Inflammatory macrophage (primary cell): ENCODE measurements around the gene CMSS1.

ENCODE experiments used
- DNase-seq, 2 donors: peaks; one replicate each; pipeline ENCODE4 v3.0.0-alpha.2; 2020 to 2022
- total RNA-seq, 18 experiments: gene quantifications; one replicate each; lab custom pipeline; 2026; ENCODE audit warnings: mixed read lengths in 6 of 18, inconsistent platforms in 2 of 18; lab: John Stamatoyannopoulos, UW

The CMSS1 gene
- 3.4 to 9.7 (median 6.3) reads per million in 18 experiments for total RNA-seq

DNA sequence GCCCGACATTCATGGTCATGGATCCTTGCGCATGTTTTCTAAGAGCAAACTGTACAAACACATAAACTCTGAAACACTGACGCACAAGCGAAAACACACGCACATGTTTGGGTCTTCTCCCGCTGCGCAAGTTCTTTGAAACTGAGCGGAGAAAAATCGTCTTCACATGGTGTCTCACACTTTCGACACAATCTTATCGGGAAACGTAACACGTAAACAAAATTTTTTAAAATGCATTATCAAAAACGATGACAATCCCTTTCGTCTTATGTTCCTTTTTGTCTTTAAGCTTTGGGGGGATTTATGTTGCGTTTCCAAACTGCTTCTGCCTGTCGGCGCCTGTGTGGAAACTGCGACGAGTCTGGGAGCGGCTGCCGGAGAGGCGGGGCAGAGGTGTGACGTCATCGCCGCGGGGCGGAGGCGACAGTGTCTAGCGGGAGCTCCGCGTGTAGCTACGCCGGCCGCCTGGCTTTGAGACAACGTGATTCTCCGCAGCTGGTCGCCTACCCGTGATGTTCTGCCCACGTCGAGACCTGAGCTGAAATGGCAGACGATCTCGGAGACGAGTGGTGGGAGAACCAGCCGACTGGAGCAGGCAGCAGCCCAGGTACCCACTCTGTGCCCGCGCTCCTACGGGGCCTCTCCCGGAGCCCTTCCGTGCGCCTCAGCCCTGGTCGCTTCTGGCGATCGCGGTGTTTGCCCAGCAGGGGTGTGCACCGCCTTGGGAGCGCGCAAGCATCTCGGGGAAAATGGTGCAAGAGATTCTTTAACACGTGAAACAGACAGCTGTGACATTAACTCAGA lies at the start of gene CMSS1:
Gene CMSS1 (plus strand): TSS at position 426 of the 804 bp plus-strand sequence.
- peak; percentile 94 to 96 for DNase-seq

DNA sequence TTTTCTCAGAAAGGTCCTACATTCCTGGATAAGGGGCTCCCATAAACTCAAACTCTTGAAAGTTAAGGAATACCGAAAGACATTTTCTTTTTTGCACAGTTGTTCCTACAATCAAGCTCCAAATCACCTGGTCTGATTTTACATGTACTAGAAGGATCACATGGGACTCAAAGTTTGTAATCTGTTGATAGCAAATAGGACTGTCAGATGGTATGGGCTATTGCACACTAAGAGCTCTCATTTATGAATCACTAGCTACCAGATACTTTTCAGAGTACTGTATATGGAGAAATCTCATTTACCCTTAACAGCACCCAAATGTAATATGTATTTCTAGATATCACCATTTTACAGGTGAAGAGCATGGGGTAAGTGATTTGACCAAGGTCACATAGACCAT lies 49.5 kb upstream of the CMSS1 start:
- no peak for DNase-seq

DNA sequence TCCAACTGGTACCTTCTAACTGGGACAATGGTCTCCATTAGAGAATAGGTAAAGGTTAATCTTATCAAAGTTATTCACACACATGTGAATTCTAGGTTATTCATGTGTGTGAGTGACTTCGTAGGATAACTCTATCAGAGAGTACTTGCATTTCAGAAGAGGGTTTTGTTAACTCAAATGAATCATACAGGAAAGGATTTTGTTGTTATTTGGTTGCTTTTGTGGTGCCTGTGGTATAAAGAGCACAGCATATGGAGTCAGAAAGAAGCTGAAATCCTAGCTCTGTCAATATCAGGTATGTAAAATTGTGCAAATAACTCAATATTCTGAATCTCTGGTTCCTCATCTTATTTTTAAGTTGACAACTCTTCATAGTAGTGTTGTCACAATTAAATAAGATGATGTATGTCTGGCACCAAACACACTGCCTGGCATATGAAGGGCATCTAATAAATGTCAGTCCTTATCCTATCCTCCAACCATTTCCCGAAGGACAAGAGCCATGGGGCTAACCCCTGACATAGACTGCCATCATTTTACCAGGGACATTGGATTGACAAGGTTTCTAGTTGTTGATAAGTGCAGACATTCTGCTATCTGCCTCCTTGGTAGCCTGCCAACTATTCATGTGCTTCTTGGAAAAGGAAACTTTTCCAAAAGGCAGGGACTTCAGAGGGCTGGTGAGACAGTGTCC lies 48.7 kb upstream of the CMSS1 start:
- DNase-seq, result no peak

GRCh38 chr3:99772171-99772570 lies 45.5 kb upstream of the CMSS1 start:
- no peak for DNase-seq

GRCh38 chr3:99772671-99773070 lies 45.0 kb upstream of the CMSS1 start:
- DNase-seq, result no peak

GRCh38 chr3:99774467-99774866 lies 43.2 kb upstream of the CMSS1 start:
- no peak for DNase-seq

DNA sequence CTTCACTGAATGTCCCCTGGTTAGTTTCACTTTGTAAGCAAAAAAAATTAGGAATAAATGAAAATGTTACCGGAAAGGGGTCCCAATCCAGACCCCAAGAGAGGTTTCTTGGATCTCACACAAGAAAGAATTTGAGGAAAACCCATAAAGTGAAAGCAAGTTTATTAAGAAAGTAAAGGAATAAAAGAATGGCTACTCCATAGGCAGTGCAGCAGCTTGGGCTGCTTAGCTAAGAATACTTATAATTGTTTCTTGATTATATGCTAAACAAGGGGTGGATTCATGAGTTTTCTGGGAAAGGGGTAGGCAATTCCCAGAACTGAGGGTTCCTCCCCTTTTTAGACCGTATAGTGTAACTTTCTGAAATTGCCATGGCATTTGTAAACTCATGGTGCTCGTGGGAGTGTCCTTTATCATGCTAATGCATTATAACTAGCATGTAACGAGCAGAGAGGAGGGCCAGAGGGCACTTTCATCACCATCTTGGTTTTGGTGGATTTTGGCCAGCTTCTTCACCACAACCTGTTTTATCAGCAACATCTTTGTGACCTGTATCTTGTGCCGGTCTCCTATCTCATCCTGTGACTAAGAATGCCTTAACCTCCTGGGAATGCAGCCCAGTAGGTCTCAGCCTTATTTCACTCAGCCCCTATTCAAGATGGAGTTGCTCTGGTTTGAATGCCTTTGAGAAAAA lies 41.0 kb upstream of the CMSS1 start:
- DNase-seq, result no peak

GRCh38 chr3:99777210-99777549 lies 40.5 kb upstream of the CMSS1 start:
- no peak for DNase-seq

DNA sequence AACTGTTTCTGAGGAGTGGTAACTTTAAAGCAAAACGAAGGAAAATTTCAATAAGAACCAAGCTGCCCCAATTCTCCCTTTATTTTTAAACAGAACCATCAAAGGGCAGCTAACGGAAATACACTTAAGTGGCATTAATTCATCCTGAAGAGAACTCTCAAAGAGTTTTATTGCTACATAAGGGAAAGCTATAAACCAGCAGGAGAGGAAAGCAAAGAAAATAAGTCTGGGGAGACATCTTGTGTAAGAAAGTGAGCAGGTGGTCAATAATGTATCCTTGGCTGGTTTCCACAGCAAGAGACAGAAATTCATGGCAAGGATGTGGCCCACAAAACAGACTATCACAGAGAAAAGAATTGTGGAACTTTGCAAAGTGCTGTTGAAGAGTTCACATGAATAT lies 40.0 kb upstream of the CMSS1 start:
- no peak for DNase-seq

- no peak for DNase-seq
Measured at GRCh38 chr3:99780749-99781148, 36.9 kb upstream of the CMSS1 start.

GRCh38 chr3:99781761-99782160 lies 35.9 kb upstream of the CMSS1 start:
- DNase-seq, result no peak

- no peak for DNase-seq
Measured at GRCh38 chr3:99783011-99783573, 34.6 kb upstream of the CMSS1 start.

DNA sequence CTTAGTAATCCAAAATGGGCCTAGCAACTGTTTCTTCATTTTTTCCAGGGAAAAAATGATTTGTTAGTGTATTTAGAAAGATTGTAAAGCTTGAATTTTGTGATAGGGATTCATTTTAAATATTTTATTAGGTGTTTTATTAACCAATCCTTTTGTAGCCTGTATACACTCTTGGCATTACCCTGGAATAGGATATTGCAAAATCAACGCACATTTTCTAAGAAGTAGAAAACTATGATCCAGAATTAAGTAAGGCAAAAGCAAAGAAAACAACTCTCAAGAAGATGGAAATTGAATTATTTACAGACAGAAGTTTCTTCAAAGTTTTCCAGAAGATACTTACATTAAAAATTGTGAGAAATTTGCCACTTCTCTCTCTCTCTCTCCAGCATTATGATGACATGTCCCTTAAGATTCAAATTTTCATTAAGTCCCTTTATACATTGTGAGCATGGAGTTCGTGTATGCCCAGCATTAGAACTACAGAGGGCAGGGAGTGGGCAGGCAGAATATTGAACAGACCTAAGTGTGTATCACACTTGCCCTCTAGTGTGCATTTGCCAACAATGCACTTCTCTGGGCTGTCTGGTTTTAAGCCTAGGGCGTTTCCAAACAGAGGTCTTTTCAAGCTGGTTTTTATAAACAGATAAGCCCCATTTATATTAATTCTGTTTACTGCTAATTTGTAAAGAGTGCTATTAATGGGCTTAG lies 28.5 kb upstream of the CMSS1 start:
- peak; percentile 19 to 21 for DNase-seq

GRCh38 chr3:99794485-99794884 lies 23.2 kb upstream of the CMSS1 start:
- no peak for DNase-seq

DNA sequence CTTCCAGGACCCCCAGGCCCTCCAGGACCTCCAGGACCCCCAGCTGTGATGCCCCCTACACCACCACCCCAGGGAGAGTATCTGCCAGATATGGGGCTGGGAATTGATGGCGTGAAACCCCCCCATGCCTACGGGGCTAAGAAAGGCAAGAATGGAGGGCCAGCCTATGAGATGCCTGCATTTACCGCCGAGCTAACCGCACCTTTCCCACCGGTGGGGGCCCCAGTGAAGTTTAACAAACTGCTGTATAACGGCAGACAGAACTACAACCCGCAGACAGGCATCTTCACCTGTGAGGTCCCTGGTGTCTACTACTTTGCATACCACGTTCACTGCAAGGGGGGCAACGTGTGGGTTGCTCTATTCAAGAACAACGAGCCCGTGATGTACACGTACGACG lies 22.1 kb upstream of the CMSS1 start:
- no peak for DNase-seq

GRCh38 chr3:99799422-99799821 lies 18.2 kb upstream of the CMSS1 start:
- DNase-seq, result no peak

DNA sequence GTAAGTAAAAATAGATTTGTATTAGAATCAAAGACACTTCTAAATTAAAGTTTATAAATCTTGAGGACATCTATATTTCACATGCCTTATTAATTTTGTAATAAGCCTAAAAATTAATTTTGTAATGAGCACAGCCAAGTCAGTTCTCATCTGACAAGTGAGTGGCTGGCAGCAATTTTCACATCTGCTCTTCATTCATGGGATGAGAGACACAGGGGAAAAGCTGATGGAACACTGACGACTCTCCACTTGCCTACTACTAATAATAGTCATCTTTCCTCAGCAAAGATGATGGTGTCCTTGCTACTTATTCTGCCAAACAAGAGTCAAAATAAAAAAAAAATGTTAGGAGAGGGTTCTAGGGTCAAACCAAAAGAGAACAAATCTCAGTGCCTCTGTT lies 14.4 kb upstream of the CMSS1 start:
- no peak for DNase-seq

DNA sequence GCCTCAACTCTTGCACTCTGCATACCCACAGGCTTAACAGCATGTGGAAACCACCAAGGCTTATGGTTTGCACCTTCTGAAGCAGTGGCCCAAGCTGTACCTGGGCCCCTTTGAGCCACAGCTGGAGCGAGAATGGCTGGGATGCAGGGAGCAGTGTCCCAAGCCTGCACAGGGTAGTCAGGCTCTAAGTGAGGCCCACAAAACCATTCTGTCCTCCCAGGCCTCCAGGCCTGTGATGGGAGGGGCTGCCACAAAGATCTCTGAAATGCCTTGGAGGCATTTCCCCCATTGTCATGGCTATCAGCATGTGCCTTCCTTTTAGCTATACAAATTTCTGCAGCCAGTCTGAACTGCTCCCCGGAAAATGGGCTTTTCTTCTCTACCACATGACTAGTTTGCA lies 12.5 kb upstream of the CMSS1 start:
- DNase-seq, result no peak

GRCh38 chr3:99808163-99808794 lies 9.4 kb upstream of the CMSS1 start:
- peak; percentile 30 to 61 for DNase-seq

GRCh38 chr3:99809565-99809964 lies 8.1 kb upstream of the CMSS1 start:
- DNase-seq, result no peak

DNA sequence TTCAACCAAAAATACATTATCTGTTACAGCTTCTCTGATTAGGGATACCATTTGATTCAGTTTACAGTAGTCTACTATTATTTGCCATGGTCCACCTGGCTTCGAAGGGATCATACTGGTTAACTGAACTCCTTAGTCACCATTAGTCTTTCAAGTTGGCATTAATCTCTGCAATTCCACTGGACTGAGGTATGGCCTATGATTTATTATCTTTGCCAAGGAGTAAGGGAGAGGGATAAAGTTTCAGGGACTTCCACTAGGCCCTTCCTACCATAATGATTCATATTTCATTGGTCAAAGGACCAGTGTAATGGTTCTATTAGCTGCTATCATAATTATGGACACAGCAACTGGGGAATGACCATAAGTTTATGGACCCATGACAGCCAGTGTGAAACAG lies 7.3 kb upstream of the CMSS1 start:
- no peak for DNase-seq

- peak in 1 of 2 donors; percentile 2 for DNase-seq
Measured at GRCh38 chr3:99817047-99817436, 620 bp upstream of the CMSS1 start.
